NCI-H460 (cell line): ENCODE measurements around the gene SGTB. TPM values are rescaled to one million over a fixed set of nuclear protein-coding genes. Genes with fewer than 3 reads are reported as not detected.
"Not testable (repeated sequence)": the region's sequence is repeated elsewhere in the genome, so short reads cannot be mapped to it uniquely, and the experiment has no call there.

ENCODE experiments used
- DNase-seq: peaks from one replicate; pipeline ENCODE4 v3.0.0-alpha.2; 2016; ENCODE audit warnings: low read depth; ENCODE audit errors: extremely low read depth
- total RNA-seq: library from RNA; depleted of rRNA; stranded (reverse); fragments of >200 nt; shearing (Covaris generic); gene quantifications from 2 replicates; pipeline ENCODE4 v1.2.3, GENCODE V29; 2014; rRNA removed

Gene SGTB
- total RNA-seq, 1 experiment from 2014 or later = 30.3 TPM

- no peak for DNase-seq
These were observed 47.2 kb downstream of the SGTB start for GRCh38 chr5:65674749-65675148.

DNA sequence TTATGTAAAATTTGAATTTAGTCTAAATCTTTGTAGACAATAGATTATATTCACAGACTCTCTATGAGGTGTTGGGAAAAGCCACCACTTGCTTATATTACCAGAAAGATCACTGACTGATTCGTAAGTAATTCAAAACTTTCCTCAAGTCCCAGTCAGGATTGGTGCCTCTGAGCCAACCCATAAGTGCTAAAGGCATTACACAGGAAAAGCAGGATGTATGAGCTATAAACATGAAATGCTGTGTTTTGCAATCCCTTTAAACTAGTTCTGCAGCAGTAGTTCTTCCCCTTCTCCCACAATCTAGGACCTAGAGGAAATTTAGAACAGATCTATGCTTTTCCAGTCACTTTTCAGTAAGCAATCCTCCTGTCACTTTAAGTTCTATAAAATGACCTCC is 49.1 kb downstream of the SGTB start:
- DNase-seq = no peak

DNA sequence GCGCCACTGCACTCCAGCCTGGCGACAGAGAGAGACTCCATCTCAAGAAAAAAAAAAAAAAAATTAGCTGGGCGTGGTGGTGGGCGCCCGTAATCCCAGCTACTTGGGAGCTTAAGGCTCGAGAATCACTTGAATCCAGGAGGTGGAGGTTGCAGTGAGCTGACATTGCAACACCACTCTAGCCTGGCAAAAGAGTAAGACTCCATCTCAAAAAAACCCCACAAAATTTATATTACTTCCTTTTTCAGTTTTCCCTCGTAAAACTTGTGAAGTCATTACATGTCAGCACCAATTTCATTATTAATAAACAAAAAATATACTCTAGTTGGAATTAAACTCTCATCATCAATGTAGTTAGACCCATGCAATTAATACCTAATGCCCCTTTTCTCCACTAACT is 53.2 kb downstream of the SGTB start:
- no peak for DNase-seq

DNA sequence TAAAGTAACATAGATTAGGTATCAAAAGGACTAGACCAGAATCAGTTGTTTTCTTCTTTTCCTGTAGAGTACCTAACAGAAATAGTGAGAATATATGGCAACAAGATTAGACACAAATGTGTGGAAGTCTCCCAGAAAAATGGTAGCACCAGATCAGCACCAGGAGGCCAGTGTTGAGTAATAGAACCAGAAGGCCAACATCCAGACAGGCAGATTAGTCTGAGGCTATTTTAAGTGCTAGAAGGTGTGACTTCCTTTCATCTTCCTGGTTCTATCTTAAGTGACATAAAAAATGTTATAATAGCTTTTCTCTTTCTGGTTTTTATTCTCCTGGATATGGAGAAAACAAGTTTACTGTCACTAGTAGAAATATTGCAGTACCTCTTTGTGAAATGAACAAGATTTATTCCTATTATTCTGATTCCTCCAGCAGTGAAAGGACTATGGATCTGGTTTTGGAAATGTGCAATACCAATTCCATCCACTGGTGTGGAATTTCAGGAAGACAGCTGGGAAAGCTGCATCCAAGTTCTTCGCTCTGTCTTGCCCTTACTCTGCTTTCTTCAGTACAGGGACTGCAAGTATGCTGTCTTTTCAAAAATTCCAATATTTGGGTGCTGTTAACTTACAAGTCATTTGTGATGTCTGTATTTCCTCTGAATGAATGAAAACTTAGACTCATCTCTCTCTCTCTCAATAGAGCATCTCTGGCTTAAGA is 57.9 kb downstream of the SGTB start:
- DNase-seq = peak; percentile 11

DNA sequence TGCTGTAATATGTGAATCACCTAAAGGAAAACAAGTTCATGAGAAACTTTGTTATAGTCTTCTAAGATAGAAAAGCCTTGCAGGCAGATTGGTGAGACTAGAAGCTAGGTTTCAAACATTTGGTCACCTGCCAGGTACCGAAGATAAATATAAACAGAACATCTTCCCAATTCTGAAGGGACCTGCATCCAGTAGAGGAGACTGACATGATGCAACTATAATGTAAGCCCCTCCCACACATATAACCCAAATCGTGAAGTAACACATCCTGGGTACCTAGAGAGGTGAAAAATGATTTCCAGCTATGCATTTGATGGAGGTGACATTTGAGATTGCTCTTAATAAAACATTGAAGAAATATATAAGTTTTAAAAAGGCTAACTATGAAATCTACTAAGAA is 67.2 kb downstream of the SGTB start:
- no peak for DNase-seq

DNA sequence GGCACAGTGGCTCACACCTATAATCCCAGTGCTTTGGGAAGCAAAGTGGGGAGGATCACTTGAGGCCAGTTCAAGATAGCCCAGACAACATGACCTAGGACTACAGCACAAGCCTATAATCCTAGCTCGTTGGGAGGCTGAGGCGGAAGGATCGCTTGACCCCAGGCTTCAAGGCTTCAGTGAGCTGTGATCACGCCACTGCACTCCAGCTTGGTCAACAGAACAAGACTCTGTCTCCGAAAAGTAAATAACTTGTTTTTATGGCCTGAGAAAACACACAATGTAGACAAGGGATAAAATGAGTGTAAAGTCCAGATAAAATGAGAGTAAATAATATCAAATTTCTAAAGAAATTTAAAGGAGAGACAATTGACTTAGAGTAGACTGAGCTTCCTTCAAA is 70.8 kb downstream of the SGTB start:
- DNase-seq = no peak

DNA sequence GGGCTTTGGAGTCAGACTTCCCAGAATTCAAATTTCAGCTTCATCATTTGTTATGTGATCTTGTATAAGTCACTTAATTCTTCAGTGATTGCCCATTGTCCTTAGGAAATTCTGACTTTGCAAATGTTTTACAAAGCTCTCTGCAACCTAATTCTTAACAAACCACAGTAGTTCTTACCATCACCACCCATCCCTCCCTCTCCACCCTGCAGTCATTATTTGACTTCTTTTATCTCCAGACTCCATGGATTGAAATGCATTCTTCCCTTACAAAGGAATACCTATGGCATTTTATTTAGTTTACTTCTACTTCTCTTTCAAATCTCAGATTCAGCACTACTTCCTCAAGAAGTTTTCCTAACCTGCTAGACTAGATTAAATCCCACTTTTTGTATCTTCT is 74.0 kb downstream of the SGTB start:
- no peak for DNase-seq

- DNase-seq = no peak
These were observed 75.0 kb downstream of the SGTB start for GRCh38 chr5:65646938-65647337.

DNA sequence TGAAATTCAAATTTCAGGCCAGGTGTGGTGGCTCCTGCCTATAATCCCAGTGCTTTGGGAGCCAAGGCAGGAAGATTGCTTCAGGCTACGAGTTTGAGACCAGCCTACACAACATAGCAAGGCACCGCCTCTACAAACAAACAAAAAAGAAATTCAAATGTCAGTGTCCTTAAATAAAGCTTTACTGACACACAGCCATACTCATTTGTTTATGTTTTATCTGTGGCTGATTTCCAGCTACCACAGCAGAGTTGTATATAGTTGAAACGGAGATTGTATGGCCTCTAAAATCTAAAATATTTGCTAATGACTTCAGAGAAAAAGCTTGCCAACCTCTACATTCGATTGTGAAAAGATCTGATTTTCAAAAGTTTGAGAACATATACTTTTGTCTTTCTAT is 81.7 kb downstream of the SGTB start:
- DNase-seq = no peak

DNA sequence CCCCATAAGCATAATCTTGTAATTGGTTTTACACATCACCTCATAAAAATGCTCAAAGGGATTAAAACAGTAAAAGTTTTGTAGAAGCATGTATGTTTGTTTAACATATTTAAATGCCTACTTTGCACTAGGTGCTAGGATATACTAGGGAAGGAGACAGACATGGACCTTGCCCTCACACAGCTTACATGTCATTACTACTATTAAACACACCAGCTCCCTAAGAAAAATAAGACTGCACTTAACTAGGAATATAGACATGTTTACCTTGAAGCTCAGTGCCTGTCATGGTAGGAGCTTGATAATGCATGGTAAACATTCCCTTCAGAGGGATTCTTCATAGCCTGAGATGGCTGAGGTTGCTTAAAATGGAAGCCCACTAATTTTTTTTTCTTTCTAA is 90.9 kb downstream of the SGTB start:
- DNase-seq = no peak

GRCh38 chr5:65625743-65626142 is 96.2 kb downstream of the SGTB start:
- DNase-seq = no peak

DNA sequence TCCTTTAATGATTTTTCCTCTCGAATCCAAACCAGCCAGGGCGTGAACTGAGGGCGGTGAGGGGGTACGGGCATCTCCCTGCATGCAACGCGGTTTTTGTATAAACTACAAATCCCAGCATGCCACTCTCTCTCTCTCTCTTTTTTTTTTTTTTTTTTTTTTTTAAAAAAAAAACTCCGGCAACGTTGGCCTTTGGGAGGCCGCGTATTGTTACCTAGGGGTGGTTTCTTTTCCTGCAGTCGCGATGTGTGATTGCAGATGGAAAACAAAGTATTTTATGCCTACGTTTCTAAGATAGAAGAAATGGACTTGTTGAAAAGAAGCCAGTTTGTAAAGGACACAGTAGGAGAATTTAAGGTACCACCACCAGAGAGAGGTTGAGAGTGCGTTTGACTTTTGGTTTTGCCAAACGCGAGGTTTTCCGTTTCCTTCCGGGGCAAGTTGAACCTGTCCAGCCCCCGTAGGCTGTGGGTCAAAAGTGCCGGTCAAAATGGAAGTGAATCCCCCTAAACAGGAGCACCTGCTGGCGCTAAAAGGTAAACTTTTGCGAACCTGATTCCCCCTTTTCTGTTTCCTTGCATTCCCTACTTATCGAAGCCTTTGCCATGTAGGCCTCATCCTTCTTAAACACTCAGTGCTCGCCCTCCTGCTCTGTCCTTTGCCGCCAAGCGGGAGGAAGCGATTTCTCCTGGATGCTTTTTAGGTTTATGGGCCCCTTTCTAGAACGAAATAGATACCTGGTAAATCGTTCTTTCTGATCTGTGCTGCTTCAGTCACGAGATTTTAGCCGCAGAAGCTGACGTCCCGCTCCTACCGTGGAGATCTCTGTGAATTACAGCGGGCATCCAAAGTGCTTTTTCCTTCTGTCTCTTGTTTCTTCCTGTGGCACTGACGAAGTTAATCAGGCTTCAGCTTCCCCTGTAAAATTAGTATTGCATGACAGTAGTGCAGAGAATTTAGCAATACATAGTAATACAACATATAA is 97.0 kb downstream of the SGTB start, which contains the start of the genes SHLD3 and TRAPPC13:
Gene SHLD3 (plus strand): TSS at position 457 of the 985 bp plus-strand sequence. CDS start 4,561 bp downstream, outside the sequence.
Gene TRAPPC13 (plus strand): TSS at position 457 of the 985 bp plus-strand sequence. CDS start 34 bp downstream, at position 491.
- peak; percentile 81 for DNase-seq

DNA sequence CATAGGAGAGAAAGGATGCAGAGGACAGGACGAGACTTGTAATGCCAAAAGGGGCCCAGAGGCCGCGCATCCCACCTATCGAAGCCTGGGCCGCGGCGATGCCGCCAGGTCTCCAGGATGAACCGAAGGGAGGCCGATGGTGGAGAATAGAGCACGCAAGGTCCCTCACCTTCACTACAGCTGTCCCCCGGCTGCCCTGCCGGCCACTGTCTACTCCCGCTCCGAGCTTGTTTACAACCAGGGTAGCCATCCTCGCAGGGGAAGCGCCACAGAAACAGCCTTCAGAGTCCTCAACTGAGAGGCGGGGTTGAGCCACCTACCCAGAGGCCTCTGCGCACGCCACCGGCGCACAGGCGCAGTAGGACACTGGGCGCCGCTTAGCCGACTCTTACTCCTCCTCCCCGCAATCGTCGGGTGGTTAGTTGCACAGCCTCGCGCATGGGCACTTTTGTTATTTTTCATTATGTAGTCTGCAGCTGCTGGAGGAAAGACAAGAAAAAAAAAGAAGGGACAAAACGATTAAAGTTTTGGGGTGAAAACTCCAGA is 97.8 kb downstream of the SGTB start, which contains the start of gene TRIM23:
Gene TRIM23 (minus strand): TSS at position 309 of the 546 bp plus-strand sequence. CDS start 59 bp downstream, at position 250.
- peak; percentile 91 for DNase-seq

GRCh38 chr5:65623482-65623881 is 98.4 kb downstream of the SGTB start:
- no peak for DNase-seq

DNA sequence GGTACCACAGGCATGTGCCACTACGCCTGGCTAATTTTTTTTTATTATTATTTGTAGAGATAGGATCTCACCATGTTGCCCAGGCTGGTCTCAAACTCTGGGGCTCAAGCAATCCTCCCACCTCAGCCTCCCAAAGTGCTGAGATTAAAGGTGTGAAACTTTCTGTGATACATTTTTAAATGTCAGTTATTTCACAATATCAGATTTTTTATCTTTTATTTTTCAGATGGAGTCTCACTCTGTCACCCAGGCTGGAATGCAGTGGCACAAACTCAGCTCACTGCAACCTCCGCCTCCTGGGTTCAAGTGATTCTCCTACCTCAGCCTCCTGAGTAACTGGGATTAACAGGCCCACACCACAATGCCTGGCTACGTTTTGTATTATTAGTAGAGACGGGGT is 99.9 kb downstream of the SGTB start:
- DNase-seq = not testable (repeated sequence)

- no peak for DNase-seq
These were observed 101.9 kb downstream of the SGTB start for GRCh38 chr5:65620021-65620420.

Other genes starting within 250 kb of the SGTB start
- gene ADAMTS6, start 240.2 kb downstream of the SGTB start, total RNA-seq = 14.3 and 15.0 TPM in 2 replicates
- gene CENPK, start 158.9 kb downstream of the SGTB start, total RNA-seq = 40.0 and 44.0 TPM in 2 replicates
- gene PPWD1, start 158.8 kb downstream of the SGTB start, total RNA-seq = 27.6 and 48.5 TPM in 2 replicates
- gene TRIM23, start 97.8 kb downstream of the SGTB start, total RNA-seq = 13.9 and 16.5 TPM in 2 replicates
- gene SHLD3, start 97.1 kb downstream of the SGTB start, total RNA-seq = 7.5 and 10.2 TPM in 2 replicates
- 32.8 and 44.0 TPM in 2 replicates for gene TRAPPC13, start 97.1 kb downstream of the SGTB start, total RNA-seq
- gene NLN, start 96 bp upstream of the SGTB start, total RNA-seq = 85.8 and 89.5 TPM in 2 replicates
- gene ERBIN, start 204.5 kb upstream of the SGTB start, total RNA-seq = 71.3 and 89.4 TPM in 2 replicates